ENCODE data around the gene CPE. TPM values are rescaled to one million over a fixed set of nuclear protein-coding genes. Genes with fewer than 3 reads are reported as not detected.

Gene CPE
- total RNA-seq, 1 experiment from 2014 or later = 0.92 TPM

- in situ Hi-C loops (cut with HindIII; ENCODE audit: low pct_unique_long_range_greater_than_20kb, low sequenced_read_pairs) = no loop called here
- no peaks in the 10 kb centered on the region for H3K9me3 ChIP-seq (ENCODE audit: control insufficient read depth, insufficient read depth, low read depth, low read length)
- no peak for TF ChIP-seq POLR2AphosphoS5 (IDR thresholded peaks at IDR 0.05; ENCODE audit: low read depth, low read length)
- no peak for TF ChIP-seq REST (IDR thresholded peaks at IDR 0.05; ENCODE audit: insufficient read depth in 1 of 2, low read depth in 2 of 2, low read length in 1 of 2)
- TF ChIP-seq SIN3A (IDR thresholded peaks at IDR 0.05; ENCODE audit: borderline replicate concordance, insufficient read depth, low read depth, low read length) = no peak
- no peak for TF ChIP-seq TCF7L2 (IDR thresholded peaks at IDR 0.05; ENCODE audit: low read depth, low read length)
- TF ChIP-seq CTCF (IDR thresholded peaks at IDR 0.05) = no peak
- POLR2A ChIA-PET = no interaction called here
- intact Hi-C loops (cut with micrococcal nuclease; ENCODE audit: unreplicated experiment) = no loop called here
- H3K4me1 ChIP-seq (ENCODE audit: control insufficient read depth, insufficient read depth, low read length) = no peaks in the 10 kb centered on the region
- H3K27me3 ChIP-seq (ENCODE audit: control insufficient read depth, insufficient read depth, low read length) = no peaks in the 10 kb centered on the region
- ATAC-seq (no peak), DNase-seq (ENCODE audit: low read depth, low spot score) (no peak)
- no peaks in the 10 kb centered on the region for H3K36me3 ChIP-seq (ENCODE audit: control insufficient read depth, insufficient read depth, low read length)
- CTCF ChIA-PET = no interaction called here
- no peak overlapping the region for H3K4me3 ChIP-seq (ENCODE audit: low read depth in 2 of 2, low read length in 2 of 2)
- BruUV-seq (replicated peaks) = no TSS peak
- no peak overlapping the region for H3K27ac ChIP-seq (ENCODE audit: low read length)
These were observed 9.9 kb downstream of the CPE start for GRCh38 chr4:165388756-165389155.

- DNase-seq (ENCODE audit: low read depth, low spot score) (no peak), ATAC-seq (no peak)
- intact Hi-C loops (cut with micrococcal nuclease; ENCODE audit: unreplicated experiment) (no loop called here), in situ Hi-C loops (cut with HindIII; ENCODE audit: low pct_unique_long_range_greater_than_20kb, low sequenced_read_pairs) (no loop called here)
- Histone ChIP-seq H3K4me1 (ENCODE audit: control insufficient read depth, insufficient read depth, low read length) (no peaks in the 10 kb centered on the region), H3K36me3 (ENCODE audit: control insufficient read depth, insufficient read depth, low read length) (no peaks in the 10 kb centered on the region), H3K9me3 (ENCODE audit: control insufficient read depth, insufficient read depth, low read depth, low read length) (no peaks in the 10 kb centered on the region), H3K27me3 (ENCODE audit: control insufficient read depth, insufficient read depth, low read length) (no peaks in the 10 kb centered on the region), H3K4me3 (ENCODE audit: low read depth in 2 of 2, low read length in 2 of 2) (no peak overlapping the region), H3K27ac (ENCODE audit: low read length) (no peak overlapping the region)
- TF ChIP-seq POLR2AphosphoS5 (IDR thresholded peaks at IDR 0.05; ENCODE audit: low read depth, low read length) (no peak), TCF7L2 (IDR thresholded peaks at IDR 0.05; ENCODE audit: low read depth, low read length) (no peak), CTCF (IDR thresholded peaks at IDR 0.05) (no peak), SIN3A (IDR thresholded peaks at IDR 0.05; ENCODE audit: borderline replicate concordance, insufficient read depth, low read depth, low read length) (no peak), REST (IDR thresholded peaks at IDR 0.05; ENCODE audit: insufficient read depth in 1 of 2, low read depth in 2 of 2, low read length in 1 of 2) (no peak)
- no TSS peak for BruUV-seq (replicated peaks)
- ChIA-PET CTCF (no interaction called here), POLR2A (no interaction called here)
These were observed 14.2 kb downstream of the CPE start for GRCh38 chr4:165393051-165393450.

Data from Panc1 (cell line).